RCC 7860 (cell line): Measurements from ENCODE around the gene MUL1.

Source experiments
- DNase-seq: peaks from one replicate; pipeline ENCODE4 v3.0.0-alpha.2; 2015; ENCODE audit warnings: low spot score
- FAIRE-seq: peaks from 2 replicates; lab custom pipeline; 2012; peaks lifted over from hg19 to GRCh38; lab: Jason Lieb, UNC

Gene MUL1

GRCh38 chr1:20507564-20508410, at the start of gene MUL1:
Gene MUL1, minus strand, starts transcription at chr1:20508151. Its CDS starts 127 bp downstream, at chr1:20508024.
- DNase-seq (peak; percentile 81), FAIRE-seq (no peak)

GRCh38 chr1:20555758-20556120, 47.8 kb upstream of the MUL1 start:
- FAIRE-seq (no peak), DNase-seq (no peak)

GRCh38 chr1:20555025-20555757, 47.2 kb upstream of the MUL1 start:
- no peak for FAIRE-seq
- DNase-seq = no peak

GRCh38 chr1:20552728-20553445, 44.9 kb upstream of the MUL1 start:
- DNase-seq (no peak), FAIRE-seq (no peak)

GRCh38 chr1:20551945-20552727, 44.2 kb upstream of the MUL1 start, which contains the start of gene FAM43B:
Gene FAM43B, plus strand, starts transcription at chr1:20552573. Its CDS starts 401 bp downstream, at chr1:20552974.
- DNase-seq (no peak), FAIRE-seq (no peak)

- FAIRE-seq = no peak
- no peak for DNase-seq
These were observed 43.2 kb upstream of the MUL1 start for GRCh38 chr1:20551161-20551560.

GRCh38 chr1:20546637-20547036, 38.7 kb upstream of the MUL1 start:
- no peak for DNase-seq
- FAIRE-seq = no peak

GRCh38 chr1:20540281-20540680, 32.3 kb upstream of the MUL1 start:
- DNase-seq = no peak
- FAIRE-seq = no peak

- FAIRE-seq = no peak
- DNase-seq = no peak
These were observed 31.0 kb upstream of the MUL1 start for GRCh38 chr1:20538760-20539551.

GRCh38 chr1:20538227-20538626, 30.3 kb upstream of the MUL1 start:
- DNase-seq = no peak

GRCh38 chr1:20534659-20535417, 26.9 kb upstream of the MUL1 start:
- DNase-seq (no peak), FAIRE-seq (no peak)

More at GRCh38 chr1:20538227-20538626, 30.3 kb upstream of the MUL1 start:
- no peak for FAIRE-seq

- FAIRE-seq (no peak), DNase-seq (no peak)
These were observed 25.7 kb upstream of the MUL1 start for GRCh38 chr1:20533635-20534034.

- no peak for FAIRE-seq
These were observed 22.9 kb upstream of the MUL1 start for GRCh38 chr1:20530901-20531300.

GRCh38 chr1:20530306-20530705, 22.4 kb upstream of the MUL1 start:
- no peak for DNase-seq
- no peak for FAIRE-seq

More at GRCh38 chr1:20530901-20531300, 22.9 kb upstream of the MUL1 start:
- DNase-seq = no peak

GRCh38 chr1:20528221-20528620, 20.3 kb upstream of the MUL1 start:
- FAIRE-seq (no peak), DNase-seq (no peak)

GRCh38 chr1:20526267-20526666, 18.3 kb upstream of the MUL1 start:
- FAIRE-seq = no peak
- DNase-seq = no peak

- DNase-seq = peak; percentile 49
- peak; percentile 77 for FAIRE-seq
These were observed 14.3 kb upstream of the MUL1 start for GRCh38 chr1:20521960-20522861.
